ENCODE data around the gene MFGE8. TPM values are rescaled to one million over a fixed set of nuclear protein-coding genes. Genes with fewer than 3 reads are reported as not detected.

The MFGE8 gene
- total and polyA plus RNA-seq, 2 experiments from 2014 or later, result 334 to 411 TPM

- in situ Hi-C loops (cut with MboI), result no loop called here
- no peaks in the 10 kb centered on the region for H3K79me2 ChIP-seq (ENCODE audit: insufficient read depth)
- H3K9me2 ChIP-seq (ENCODE audit: insufficient read depth), result no peaks in the 10 kb centered on the region
- H3K9me3 ChIP-seq (ENCODE audit: low read depth), result no peaks in the 10 kb centered on the region
- no peak overlapping the region for H3K4me2 ChIP-seq (ENCODE audit: unreplicated experiment)
- no peaks in the 10 kb centered on the region for H3K36me3 ChIP-seq (ENCODE audit: low read depth)
- no peak overlapping the region for H3K4me3 ChIP-seq
- WGBS, 2 experiments (ENCODE audit: low coverage in 1 of 2, low lambda C conversion rate in 2 of 2, missing lambda C conversion rate in 2 of 2), result 68 to 70% methylated on average over 15 of the region's 15 CpGs
- no peak overlapping the region for H2AFZ ChIP-seq
- H3K27ac ChIP-seq, result no peak overlapping the region
- H4K20me1 ChIP-seq (ENCODE audit: insufficient read depth), result no peaks in the 10 kb centered on the region
- H3K9ac ChIP-seq, result no peak overlapping the region
- no peaks in the 10 kb centered on the region for H3K4me1 ChIP-seq (ENCODE audit: insufficient read depth)
- H3K27me3 ChIP-seq (replicated peaks; ENCODE audit: insufficient read depth), result 0 out of 2 replicates have a peak, but pooled peaks cover 6% of the 10 kb centered on the region
- H3F3A ChIP-seq (ENCODE audit: insufficient read depth), result no peaks in the 10 kb centered on the region
- TF ChIP-seq EZH2 (IDR thresholded peaks at IDR 0.05; ENCODE audit: insufficient read depth, poor library complexity, severe bottlenecking) (no peak), EZH2phosphoT487 (IDR thresholded peaks at IDR 0.05; ENCODE audit: insufficient read depth, low read depth) (no peak)
- peak; percentile 53 for DNase-seq
Observed at GRCh38 chr15:88954431-88955277, 41.5 kb upstream of the MFGE8 start.

- H3K4me2 ChIP-seq (ENCODE audit: unreplicated experiment), result no peak overlapping the region
- no peaks in the 10 kb centered on the region for H3K79me2 ChIP-seq (ENCODE audit: insufficient read depth)
- no peak overlapping the region for H3K9ac ChIP-seq
- H3K4me3 ChIP-seq, result no peak overlapping the region
- no peak for TF ChIP-seq EZH2 (IDR thresholded peaks at IDR 0.05; ENCODE audit: insufficient read depth, poor library complexity, severe bottlenecking)
- TF ChIP-seq EZH2phosphoT487 (IDR thresholded peaks at IDR 0.05; ENCODE audit: insufficient read depth, low read depth), result no peak
- WGBS, 2 experiments (ENCODE audit: low coverage in 1 of 2, low lambda C conversion rate in 2 of 2, missing lambda C conversion rate in 2 of 2), result 72 to 77% methylated on average over 6 of the region's 6 CpGs
- peaks cover 8% of the 10 kb centered on the region for H3K27me3 ChIP-seq (replicated peaks; ENCODE audit: insufficient read depth)
- H3K9me3 ChIP-seq (ENCODE audit: low read depth), result no peaks in the 10 kb centered on the region
- no peak for DNase-seq
- H3K36me3 ChIP-seq (ENCODE audit: low read depth), result no peaks in the 10 kb centered on the region
- in situ Hi-C loops (cut with MboI), result no loop called here
- no peak overlapping the region for H2AFZ ChIP-seq
- H3K27ac ChIP-seq, result no peak overlapping the region
- H4K20me1 ChIP-seq (ENCODE audit: insufficient read depth), result no peaks in the 10 kb centered on the region
- H3K4me1 ChIP-seq (ENCODE audit: insufficient read depth), result no peaks in the 10 kb centered on the region
- H3F3A ChIP-seq (ENCODE audit: insufficient read depth), result no peaks in the 10 kb centered on the region
- H3K9me2 ChIP-seq (ENCODE audit: insufficient read depth), result no peaks in the 10 kb centered on the region
Observed at GRCh38 chr15:88950600-88951160, 37.5 kb upstream of the MFGE8 start.

DNA sequence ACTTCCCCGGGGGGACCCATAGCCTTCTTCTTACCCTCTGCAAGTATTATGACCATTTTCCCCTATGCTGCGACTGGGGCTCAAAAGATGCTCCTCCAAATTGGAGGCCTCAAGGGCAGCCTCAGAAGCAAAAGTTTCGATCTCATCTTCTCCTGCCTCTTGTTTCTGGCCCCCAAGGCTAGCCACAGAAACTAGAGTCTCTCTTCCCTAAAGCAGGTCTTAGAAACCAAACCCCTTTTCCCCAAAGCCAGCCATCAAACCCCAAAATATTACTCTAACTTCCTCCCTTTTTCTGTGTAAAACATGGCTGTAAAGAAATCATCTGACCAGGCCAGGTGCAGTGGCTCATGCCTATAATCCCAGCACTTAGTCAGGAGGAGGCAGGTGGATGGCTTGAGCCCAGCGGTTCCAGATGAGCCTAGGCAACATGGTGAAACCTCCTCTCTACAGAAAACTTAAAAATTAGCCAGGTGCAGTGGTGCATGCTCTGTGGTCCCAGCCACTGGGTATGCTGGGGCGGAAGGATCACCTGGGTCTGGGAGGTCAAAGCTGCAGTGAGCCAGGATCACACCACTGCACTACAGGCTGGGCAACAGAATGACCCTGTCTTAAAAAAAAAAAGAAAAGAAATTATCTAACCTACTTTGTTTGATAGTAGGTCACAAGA lies 36.7 kb upstream of the MFGE8 start:
- in situ Hi-C loops (cut with MboI), result no loop called here
- H3K9me2 ChIP-seq (ENCODE audit: insufficient read depth), result no peaks in the 10 kb centered on the region
- no peak for TF ChIP-seq EZH2 (IDR thresholded peaks at IDR 0.05; ENCODE audit: insufficient read depth, poor library complexity, severe bottlenecking)
- TF ChIP-seq EZH2phosphoT487 (IDR thresholded peaks at IDR 0.05; ENCODE audit: insufficient read depth, low read depth), result no peak
- H3K36me3 ChIP-seq (ENCODE audit: low read depth), result no peaks in the 10 kb centered on the region
- no peaks in the 10 kb centered on the region for H3K4me1 ChIP-seq (ENCODE audit: insufficient read depth)
- no peak for DNase-seq
- no peaks in the 10 kb centered on the region for H3F3A ChIP-seq (ENCODE audit: insufficient read depth)
- 50 to 60% methylated on average over 5 of the region's 5 CpGs for WGBS, 2 experiments (ENCODE audit: low coverage in 1 of 2, low lambda C conversion rate in 2 of 2, missing lambda C conversion rate in 2 of 2)
- no peak overlapping the region for H3K27ac ChIP-seq
- no peaks in the 10 kb centered on the region for H4K20me1 ChIP-seq (ENCODE audit: insufficient read depth)
- no peak overlapping the region for H3K9ac ChIP-seq
- H3K79me2 ChIP-seq (ENCODE audit: insufficient read depth), result no peaks in the 10 kb centered on the region
- no peak overlapping the region for H2AFZ ChIP-seq
- H3K4me2 ChIP-seq (ENCODE audit: unreplicated experiment), result no peak overlapping the region
- no peak overlapping the region for H3K4me3 ChIP-seq
- peaks cover 8% of the 10 kb centered on the region for H3K27me3 ChIP-seq (replicated peaks; ENCODE audit: insufficient read depth)
- H3K9me3 ChIP-seq (ENCODE audit: low read depth), result no peaks in the 10 kb centered on the region

DNA sequence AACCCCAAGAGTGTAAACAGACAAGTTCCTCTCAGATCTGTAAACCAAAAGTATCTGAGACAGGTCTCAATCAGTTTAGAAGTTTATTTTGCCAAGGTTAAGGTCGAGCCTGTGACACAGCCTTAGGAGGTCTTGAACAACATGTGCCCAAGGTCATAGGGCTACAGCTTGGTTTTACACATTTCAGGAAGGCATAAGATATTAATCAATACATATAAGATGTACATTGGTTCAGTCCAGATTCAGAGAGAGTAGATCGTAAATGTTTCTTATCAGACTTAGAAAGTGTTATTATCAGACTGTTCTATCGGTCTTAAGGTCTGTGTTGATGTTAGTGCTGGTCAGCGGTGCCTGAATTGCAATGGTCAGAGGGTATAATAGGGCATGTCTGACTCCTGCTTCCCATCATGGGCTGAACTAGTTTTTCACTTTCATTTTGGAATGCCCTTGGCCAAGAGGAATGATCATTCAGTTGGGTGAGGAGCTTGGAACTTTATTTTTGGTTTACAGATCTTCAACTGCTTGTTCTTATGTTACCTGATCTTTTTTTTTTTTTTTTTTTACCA lies 27.0 kb upstream of the MFGE8 start:
- Histone ChIP-seq H3K27me3 (replicated peaks; ENCODE audit: insufficient read depth) (0 out of 2 replicates have a peak, but pooled peaks cover 7% of the 10 kb centered on the region), H3K9ac (no peak overlapping the region), H3K79me2 (ENCODE audit: insufficient read depth) (no peaks in the 10 kb centered on the region), H4K20me1 (ENCODE audit: insufficient read depth) (no peaks in the 10 kb centered on the region), H3K4me3 (no peak overlapping the region), H3K9me3 (ENCODE audit: low read depth) (no peaks in the 10 kb centered on the region), H3F3A (ENCODE audit: insufficient read depth) (no peaks in the 10 kb centered on the region), H3K27ac (no peak overlapping the region), H3K4me1 (ENCODE audit: insufficient read depth) (no peaks in the 10 kb centered on the region), H2AFZ (no peak overlapping the region), H3K4me2 (ENCODE audit: unreplicated experiment) (no peak overlapping the region), H3K36me3 (ENCODE audit: low read depth) (no peaks in the 10 kb centered on the region), H3K9me2 (ENCODE audit: insufficient read depth) (no peaks in the 10 kb centered on the region)
- 90 to 91% methylated on average over 4 of the region's 4 CpGs for WGBS, 2 experiments (ENCODE audit: low coverage in 1 of 2, low lambda C conversion rate in 2 of 2, missing lambda C conversion rate in 2 of 2)
- DNase-seq, result no peak
- in situ Hi-C loops (cut with MboI), result no loop called here
- no peak for TF ChIP-seq EZH2 (IDR thresholded peaks at IDR 0.05; ENCODE audit: insufficient read depth, poor library complexity, severe bottlenecking)
- TF ChIP-seq EZH2phosphoT487 (IDR thresholded peaks at IDR 0.05; ENCODE audit: insufficient read depth, low read depth), result no peak

Measured in GM23248 (cell line).